IMR-90 (cell line): ENCODE data around the gene TBC1D17. TPM values are rescaled to one million over a fixed set of nuclear protein-coding genes. Genes with fewer than 3 reads are reported as not detected.
"Not testable (repeated sequence)": the region's sequence is repeated elsewhere in the genome, so short reads cannot be mapped to it uniquely, and the experiment has no call there.

Experiments used
- ATAC-seq: fragments of 200-7000 bp; cut with Tn5 transposase; 2 replicates; pipeline ENCODE4 v1.9.1; 2020; ENCODE audit warnings: low read depth, mild to moderate bottlenecking, moderate library complexity
- BruUV-seq: library from RNA; stranded (reverse); fragments of 400-500 nt; replicated peaks from 2 replicates; lab custom pipeline; 2021; lab: Mats Ljungman, UMichigan
- CTCF ChIA-PET: fragments of 300-600 bp; formaldehyde crosslinking; extraction: SDS; loops from one replicate; lab custom pipeline; 2021; ENCODE audit warnings: antibody characterized with exemption; lab: Yijun Ruan, JAX
- POLR2A ChIA-PET: fragments of 300-600 bp; sonication (Branson Sonifier 250); formaldehyde crosslinking; loops from one replicate; lab custom pipeline; 2022; ENCODE audit warnings: antibody characterized with exemption; ENCODE audit not compliant: unreplicated experiment; lab: Charles Lee
- DNase-seq: peaks from one replicate; pipeline ENCODE4 v3.0.0; 2013
- H2AFZ ChIP-seq: replicated peaks from 2 replicates; pipeline ENCODE3; 2013; ENCODE audit warnings: low read length, mild to moderate bottlenecking; ENCODE audit not compliant: poor library complexity
- H2AK5ac ChIP-seq: 2 replicates; pipeline ENCODE4 v1.6.1; 2013; ENCODE audit warnings: low read depth, low read length, inconsistent platforms
- H2AK9ac ChIP-seq: replicated peaks from 2 replicates; pipeline ENCODE3; 2013; ENCODE audit warnings: mild to moderate bottlenecking, low read depth, low read length, moderate library complexity; ENCODE audit not compliant: poor library complexity
- H2BK120ac ChIP-seq: 2 replicates; pipeline ENCODE4 v1.6.1; 2013; ENCODE audit warnings: low read depth, low read length, inconsistent platforms
- H2BK15ac ChIP-seq: 3 replicates; pipeline ENCODE4 v1.6.1; 2013; ENCODE audit warnings: low read depth, low read length, inconsistent platforms
- H2BK20ac ChIP-seq: 2 replicates; pipeline ENCODE4 v1.6.1; 2013; ENCODE audit warnings: low read depth, mild to moderate bottlenecking, inconsistent platforms, low read length, moderate library complexity
- H2BK5ac ChIP-seq: 2 replicates; pipeline ENCODE4 v1.6.1; 2013; ENCODE audit warnings: mild to moderate bottlenecking, low read depth, low read length, inconsistent platforms; ENCODE audit not compliant: poor library complexity, severe bottlenecking
- H3K14ac ChIP-seq: replicated peaks from 2 replicates; pipeline ENCODE4 v1.6.1; 2013; ENCODE audit warnings: low read depth, low read length, inconsistent platforms
- H3K18ac ChIP-seq: 2 replicates; pipeline ENCODE4 v1.6.1; 2013; ENCODE audit warnings: low read depth, low read length, control low read depth
- H3K23ac ChIP-seq: 2 replicates; pipeline ENCODE4 v1.6.1; 2013; ENCODE audit warnings: low read depth, low read length, inconsistent platforms
- H3K27ac ChIP-seq: 2 replicates; pipeline ENCODE4 v1.5.1; 2013; ENCODE audit warnings: mild to moderate bottlenecking, control low read depth, low read length; ENCODE audit not compliant: insufficient read depth
- H3K27me3 ChIP-seq: 2 replicates; pipeline ENCODE4 v1.6.1; 2013; ENCODE audit warnings: low read length; ENCODE audit not compliant: control insufficient read depth, insufficient read depth
- H3K36me3 ChIP-seq: 2 replicates; pipeline ENCODE4 v1.6.1; 2013; ENCODE audit warnings: low read length, mixed read lengths; ENCODE audit not compliant: control insufficient read depth, insufficient read depth
- H3K4ac ChIP-seq: 2 replicates; pipeline ENCODE4 v1.6.1; 2013; ENCODE audit warnings: low read depth, low read length, inconsistent platforms
- H3K4me1 ChIP-seq: 2 replicates; pipeline ENCODE4 v1.6.1; 2013; ENCODE audit warnings: low read length, mixed read lengths; ENCODE audit not compliant: control insufficient read depth, insufficient read depth
- H3K4me2 ChIP-seq: 2 replicates; pipeline ENCODE4 v1.6.1; 2013; ENCODE audit warnings: low read depth, mild to moderate bottlenecking, control low read depth, low read length, moderate library complexity
- H3K4me3 ChIP-seq: 2 replicates; pipeline ENCODE4 v1.5.1; 2013; ENCODE audit warnings: low read depth, mild to moderate bottlenecking, control low read depth, low read length, moderate library complexity; ENCODE audit not compliant: insufficient read depth
- H3K56ac ChIP-seq: 2 replicates; pipeline ENCODE4 v1.6.1; 2013; ENCODE audit warnings: low read length, inconsistent platforms; ENCODE audit not compliant: insufficient read depth; ENCODE audit errors: extremely low read depth
- H3K79me1 ChIP-seq, 2 experiments: 2 replicates each; pipeline ENCODE4 v1.6.1; 2013; ENCODE audit warnings: low read length in 2 of 2, inconsistent platforms in 1 of 2, low read depth in 1 of 2
- H3K9ac ChIP-seq: 2 replicates; pipeline ENCODE4 v1.6.1; 2013; ENCODE audit warnings: low read depth, low read length, control low read depth
- H3K9me1 ChIP-seq: 2 replicates; pipeline ENCODE4 v1.6.1; 2013; ENCODE audit warnings: low read length, inconsistent platforms; ENCODE audit not compliant: insufficient read depth
- H3K9me3 ChIP-seq: 2 replicates; pipeline ENCODE4 v1.6.1; 2013; ENCODE audit warnings: low read length; ENCODE audit not compliant: control insufficient read depth, insufficient read depth
- H4K20me1 ChIP-seq: 2 replicates; pipeline ENCODE4 v1.6.1; 2013; ENCODE audit warnings: low read length, inconsistent platforms; ENCODE audit not compliant: insufficient read depth
- H4K5ac ChIP-seq: 2 replicates; pipeline ENCODE4 v1.6.1; 2013; ENCODE audit warnings: mild to moderate bottlenecking, low read depth, low read length, control low read depth
- H4K8ac ChIP-seq, 2 experiments: 2 replicates each; pipeline ENCODE4 v1.6.1; 2013; ENCODE audit warnings: low read depth in 2 of 2, low read length in 2 of 2, control low read depth in 1 of 2, inconsistent platforms in 1 of 2
- H4K91ac ChIP-seq: 2 replicates; pipeline ENCODE4 v1.6.1; 2013; ENCODE audit warnings: low read depth, low read length, inconsistent platforms; ENCODE audit not compliant: insufficient read depth
- WGBS, 2 experiments: methylation state at CpG; one replicate each; pipeline versions ENCODE4 v1.1.5 to v1.1.7; 2013; ENCODE audit warnings: missing lambda C conversion rate in 2 of 2; ENCODE audit not compliant: insufficient read length in 1 of 2; ENCODE audit errors: extremely low coverage in 2 of 2; 5-methylcytosine and 5-hydroxymethylcytosine counted together
- dilution Hi-C: fragments of 300-500 bp; cut with HindIII; formaldehyde crosslinking; loops from one replicate; pipeline ENCODE4 v1.14.3; 2018; ENCODE audit warnings: low sequenced_read_pairs; ENCODE audit not compliant: unreplicated experiment
- in situ Hi-C: fragments of 300-500 bp; cut with MboI; formaldehyde crosslinking; loops from 3 replicates; pipeline ENCODE4 v1.14.3; 2019; ENCODE audit warnings: low sequenced_read_pairs, inconsistent platforms, mixed read lengths
- intact Hi-C: fragments of 100-400 bp; cut with micrococcal nuclease; formaldehyde crosslinking; loops from 2 replicates; pipeline ENCODE4 v1.10.0; 2022
- polyA plus RNA-seq, 3 experiments: library from polyadenylated mRNA; depleted of rRNA; stranded (reverse); fragments of >200 nt; gene quantifications; 2 replicates each; pipeline ENCODE4 v1.2.3, GENCODE V29; 2012; ENCODE audit warnings: low replicate concordance in 1 of 3
- total RNA-seq: library from RNA; depleted of rRNA; stranded (reverse); fragments of >200 nt; gene quantifications from 2 replicates; pipeline ENCODE4 v1.2.3, GENCODE V29; 2012

Gene TBC1D17
- total and polyA plus RNA-seq, 2 of the 4 experiments (the other 2 are of a cell fraction) = 1.1 to 27.8 TPM

GRCh38 chr19:49924881-49925210 lies 47.3 kb downstream of the TBC1D17 start:
- H3K9ac ChIP-seq, H4K5ac ChIP-seq, H3K27me3 ChIP-seq, H3K27ac ChIP-seq, BruUV-seq, H2BK5ac ChIP-seq, H3K56ac ChIP-seq, H2AK9ac ChIP-seq, ATAC-seq, H3K4me3 ChIP-seq, H2AK5ac ChIP-seq, H3K23ac ChIP-seq, H3K9me3 ChIP-seq, H3K4me2 ChIP-seq, H2BK120ac ChIP-seq, H3K14ac ChIP-seq, H2BK15ac ChIP-seq, H4K91ac ChIP-seq, in situ Hi-C loops, DNase-seq, POLR2A ChIA-PET, CTCF ChIA-PET, H3K4ac ChIP-seq, H3K18ac ChIP-seq, H2AFZ ChIP-seq, H4K8ac ChIP-seq, intact Hi-C loops, H2BK20ac ChIP-seq, dilution Hi-C loops: not testable (repeated sequence)
- Histone ChIP-seq H3K4me1 (peaks cover 17% of the 10 kb centered on the region), H3K36me3 (peaks cover 22% of the 10 kb centered on the region), H4K20me1 (peaks cover 44% of the 10 kb centered on the region), H3K79me1 (peaks cover 25 to 75% of the 10 kb centered on the region in 2 experiments), H3K9me1 (peaks cover 22% of the 10 kb centered on the region)
- WGBS, 2 experiments = 80% methylated on average over 1 of the region's 13 CpGs; no CpG with 5 or more reads in 1 of the 2 experiments
